ENCODE results near the gene RNF34. TPM values are rescaled to one million over a fixed set of nuclear protein-coding genes. Genes with fewer than 3 reads are reported as not detected.
"Not testable (repeated sequence)": the region's sequence is repeated elsewhere in the genome, so short reads cannot be mapped to it uniquely, and the experiment has no call there.

Gene RNF34, protein sequence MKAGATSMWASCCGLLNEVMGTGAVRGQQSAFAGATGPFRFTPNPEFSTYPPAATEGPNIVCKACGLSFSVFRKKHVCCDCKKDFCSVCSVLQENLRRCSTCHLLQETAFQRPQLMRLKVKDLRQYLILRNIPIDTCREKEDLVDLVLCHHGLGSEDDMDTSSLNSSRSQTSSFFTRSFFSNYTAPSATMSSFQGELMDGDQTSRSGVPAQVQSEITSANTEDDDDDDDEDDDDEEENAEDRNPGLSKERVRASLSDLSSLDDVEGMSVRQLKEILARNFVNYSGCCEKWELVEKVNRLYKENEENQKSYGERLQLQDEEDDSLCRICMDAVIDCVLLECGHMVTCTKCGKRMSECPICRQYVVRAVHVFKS
- total RNA-seq: 83.6 and 114 TPM in 2 replicates

DNA sequence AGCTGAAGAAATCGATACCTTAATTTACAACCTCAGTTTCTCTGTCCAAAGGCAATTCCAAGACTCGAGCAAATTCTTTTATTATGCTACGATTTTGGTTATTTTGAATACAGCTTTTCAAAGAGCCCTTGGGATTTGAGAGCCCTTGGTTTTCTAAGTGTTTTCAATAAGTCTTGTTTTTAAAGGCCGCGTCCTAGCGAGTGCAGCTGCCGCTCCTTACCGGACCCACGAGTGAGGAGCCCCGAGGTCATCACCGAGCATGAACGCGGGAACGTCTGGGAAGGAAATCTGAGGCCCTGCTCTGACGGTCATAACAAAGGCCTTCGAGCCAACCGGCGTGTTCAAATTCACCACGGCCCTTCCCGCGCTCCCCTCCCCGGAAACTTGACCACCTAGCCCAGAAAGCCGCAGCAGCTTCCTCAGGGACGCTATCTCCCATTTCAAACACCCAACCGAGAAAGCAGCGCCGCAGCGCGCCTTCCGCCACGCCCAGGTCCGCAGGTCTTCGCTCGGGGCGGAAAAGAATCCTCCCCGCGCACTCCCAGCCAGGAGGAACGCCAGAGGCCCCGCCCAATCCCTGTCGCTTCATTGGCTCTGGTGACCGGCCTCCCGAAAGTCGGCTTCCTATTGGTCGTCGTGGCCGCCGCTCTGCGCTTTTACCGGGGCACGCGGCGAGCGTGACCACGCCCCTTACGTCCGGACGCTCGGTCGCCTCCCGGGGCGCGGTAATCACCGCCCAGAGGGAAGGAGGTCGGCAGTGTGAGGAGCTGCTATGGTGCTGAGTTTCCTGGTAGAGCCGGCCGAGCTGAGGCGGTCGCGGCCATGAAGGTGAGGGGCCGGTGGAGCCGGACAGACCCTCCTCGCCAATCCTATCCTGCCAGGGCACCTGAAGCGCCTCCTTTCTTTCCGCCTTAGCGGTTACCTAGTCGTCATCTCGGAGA is at the start of gene RNF34:
TSS of gene RNF34 (plus strand) at position 728 of the 941 bp plus-strand sequence. CDS start at position 823, 95 bp downstream.
- peak; percentile 88 to 98 for DNase-seq (ENCODE audit: low read depth in 2 of 2)

DNA sequence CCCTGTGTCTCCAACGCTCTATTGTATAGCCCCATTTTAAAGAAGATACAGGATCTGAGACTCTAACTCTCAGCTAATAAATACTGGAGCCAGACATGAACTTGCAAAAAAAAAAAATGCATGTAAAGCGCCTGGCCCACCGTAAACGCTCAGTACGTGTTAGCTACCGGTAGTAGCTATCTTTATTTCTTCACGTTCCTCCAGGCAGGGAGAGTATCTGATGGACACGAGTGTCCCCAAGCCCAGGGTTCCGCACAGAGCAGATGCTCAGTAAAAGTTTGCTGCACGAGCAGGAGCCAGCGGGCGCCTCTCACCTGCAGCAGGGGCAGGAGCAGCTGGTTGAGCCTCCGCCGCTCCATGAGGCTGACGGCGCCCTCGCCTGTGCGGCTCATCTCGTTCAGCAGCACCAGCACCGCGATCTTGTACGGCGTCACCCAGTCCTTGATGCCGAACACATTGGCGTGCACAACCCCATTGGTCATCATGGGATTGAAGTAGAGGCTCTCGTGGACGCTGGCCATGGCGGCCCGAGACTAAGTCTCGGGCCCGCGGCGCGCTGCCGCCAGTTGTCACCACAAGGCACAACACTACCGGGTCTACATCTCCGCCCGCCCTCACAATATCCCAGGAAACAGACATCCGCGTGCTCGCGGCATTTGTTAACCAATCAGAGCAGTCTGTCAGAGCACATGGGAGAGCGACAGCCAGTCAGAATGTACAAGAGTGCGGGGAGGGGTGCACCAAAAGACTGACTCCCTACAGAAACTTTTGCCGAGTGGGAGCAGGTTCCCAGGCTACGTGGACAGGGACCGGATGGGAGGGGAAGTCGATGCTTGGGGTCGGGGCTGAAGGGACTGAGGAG is 47.9 kb upstream of the RNF34 start, which contains the start of gene ANAPC5:
TSS of gene ANAPC5 (minus strand) at position 592 of the 862 bp plus-strand sequence. CDS start at position 521, 71 bp downstream.
- peak; percentile 98 to 100 for DNase-seq (ENCODE audit: low read depth in 2 of 2)

DNA sequence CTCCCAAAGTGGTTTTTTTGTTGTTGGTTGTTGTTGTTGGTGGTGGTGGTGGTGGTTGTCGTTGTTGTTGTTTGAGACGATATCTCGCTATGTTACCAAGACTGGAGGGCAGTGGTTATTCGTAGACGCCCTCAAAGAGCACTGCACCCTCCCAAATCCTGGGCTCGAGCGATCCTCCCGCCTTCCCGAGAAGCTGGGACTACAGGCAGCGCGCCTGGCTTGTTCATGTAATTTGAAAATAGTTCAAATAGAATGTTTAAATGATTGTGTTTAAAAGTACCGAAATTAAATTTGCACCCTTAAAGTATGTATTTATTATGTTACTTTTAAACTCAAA is 47.3 kb upstream of the RNF34 start:
- DNase-seq (ENCODE audit: low read depth in 2 of 2): no peak

DNA sequence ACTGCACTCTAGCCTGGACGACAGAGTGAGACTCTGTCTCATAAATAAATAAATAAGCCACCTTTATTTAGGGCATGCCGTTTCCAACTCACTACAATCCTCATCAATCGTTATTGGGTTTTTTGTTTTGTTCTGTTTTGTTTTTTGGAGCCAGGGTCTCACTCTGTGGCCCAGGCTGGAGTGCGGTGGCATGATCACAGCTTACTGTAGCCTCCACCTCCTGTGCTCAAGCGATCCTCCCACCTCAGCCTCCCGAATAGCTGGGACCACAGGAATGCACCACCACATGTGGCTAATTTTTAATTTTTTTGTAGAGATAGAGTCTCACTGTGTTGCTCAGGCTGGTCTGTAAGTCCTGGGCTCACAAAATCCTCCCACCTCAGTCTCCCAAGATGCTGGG is 44.1 kb upstream of the RNF34 start:
- no peak for DNase-seq (ENCODE audit: low read depth in 2 of 2)

DNA sequence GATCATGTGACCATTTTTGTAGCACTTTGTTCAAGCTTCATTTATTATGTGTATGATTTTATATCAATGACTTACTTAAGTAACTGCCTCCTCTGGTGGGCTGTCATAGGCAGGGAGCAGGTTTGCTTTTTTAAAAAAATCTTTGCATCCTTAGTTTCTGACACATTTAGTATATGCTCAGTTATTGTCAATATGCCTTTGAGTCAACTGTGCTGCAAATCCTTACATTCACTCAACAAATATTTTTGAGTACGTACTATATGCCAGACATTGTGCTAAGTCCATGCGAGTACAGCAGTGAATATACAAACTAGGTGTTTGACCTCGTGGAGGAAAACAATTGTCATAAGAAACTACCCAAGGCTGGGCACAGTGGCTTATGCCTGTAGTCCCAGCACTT is 43.3 kb upstream of the RNF34 start:
- no peak for DNase-seq (ENCODE audit: low read depth in 2 of 2)

DNA sequence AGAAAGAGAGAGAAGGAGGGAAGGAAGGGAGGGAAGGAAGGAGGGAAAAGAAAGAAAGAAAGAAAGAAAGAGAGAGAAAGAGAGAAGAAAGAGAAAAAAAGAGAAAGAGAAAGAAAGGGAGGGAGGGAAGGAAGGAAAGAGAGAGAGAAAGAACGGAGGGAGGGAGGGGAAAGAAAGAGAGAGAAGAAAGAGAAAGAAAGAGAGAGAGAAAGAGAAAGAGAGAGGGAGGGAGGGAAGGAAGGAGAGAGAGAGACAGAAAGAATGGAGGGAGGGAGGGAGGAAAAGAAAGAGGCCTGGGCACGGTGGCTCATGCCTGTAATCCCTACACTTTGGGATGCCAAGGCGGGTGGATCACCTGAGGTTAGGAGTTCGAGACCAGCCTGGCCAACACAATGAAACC is 42.6 kb upstream of the RNF34 start:
- no peak for DNase-seq (ENCODE audit: low read depth in 2 of 2)

DNA sequence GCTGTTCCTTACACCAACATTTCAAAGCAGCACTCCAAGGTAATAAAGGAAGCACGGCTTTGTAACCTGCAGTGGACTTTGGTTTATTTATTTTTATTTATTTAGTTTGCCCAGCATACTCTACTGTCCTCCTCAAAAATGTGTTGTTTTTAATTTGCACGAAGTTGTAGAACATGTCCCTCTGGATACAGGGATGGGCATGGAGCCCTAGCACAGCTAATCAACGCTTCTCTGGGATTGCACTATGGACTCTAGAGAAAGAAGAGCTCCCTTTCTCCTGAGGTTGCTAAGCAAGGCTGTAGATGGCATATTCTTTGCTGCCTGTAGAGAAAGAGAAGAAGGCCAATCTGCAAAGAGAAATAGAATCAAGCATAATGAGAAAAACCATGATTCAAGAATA is 41.8 kb upstream of the RNF34 start:
- no peak for DNase-seq (ENCODE audit: low read depth in 2 of 2)

DNA sequence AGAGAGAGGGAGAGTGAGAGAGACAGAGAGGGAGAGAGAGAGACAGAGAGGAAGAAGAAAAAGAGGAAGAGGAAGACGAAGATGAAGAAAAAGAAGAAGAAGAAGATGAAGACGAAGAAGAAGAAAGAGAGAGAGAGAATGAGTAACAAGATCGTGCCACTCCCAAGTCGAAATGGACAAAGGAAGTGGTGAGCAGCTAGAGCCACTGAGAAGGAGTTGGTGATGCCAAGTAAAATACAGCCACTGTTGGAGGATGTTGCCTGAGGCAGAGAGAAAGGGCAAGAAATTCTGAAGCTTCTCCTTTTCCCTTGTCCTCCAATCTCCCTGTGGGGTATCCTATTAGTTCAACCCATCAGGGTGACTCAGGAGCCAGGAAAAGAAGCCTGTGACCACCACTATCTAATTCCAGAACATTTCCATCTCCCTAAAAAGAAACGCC is 35.2 kb upstream of the RNF34 start:
- DNase-seq (ENCODE audit: low read depth in 2 of 2): no peak

DNA sequence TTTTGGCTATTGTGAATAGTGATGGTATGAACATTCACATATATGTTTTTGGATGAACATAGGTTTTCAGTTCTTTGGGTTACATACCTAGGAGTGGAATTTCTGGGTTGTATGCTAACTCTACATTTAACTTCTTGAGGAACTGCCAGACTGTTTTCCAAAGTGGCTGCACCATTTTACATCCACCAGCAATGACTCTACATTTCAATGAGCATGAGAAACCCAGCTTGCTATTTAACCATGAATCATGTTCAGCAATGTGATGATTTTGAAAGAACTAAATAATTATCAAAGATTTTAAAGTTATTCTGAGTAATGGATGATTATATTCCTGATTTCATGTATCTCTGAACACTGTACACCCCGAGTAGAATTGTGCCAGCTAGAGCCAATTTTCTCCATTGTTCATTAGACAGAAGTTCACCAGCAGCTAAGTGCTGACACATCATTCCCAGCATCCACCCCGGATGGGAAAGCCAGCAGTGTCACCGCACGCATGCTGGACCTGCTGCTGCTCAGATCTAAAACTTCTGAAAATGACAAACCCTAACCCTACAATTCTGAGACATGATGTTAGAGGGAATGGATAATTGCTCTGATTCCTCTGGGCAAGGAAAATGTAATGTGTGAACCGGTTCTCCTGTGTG is 34.4 kb upstream of the RNF34 start:
- DNase-seq (ENCODE audit: low read depth in 2 of 2): no peak

DNA sequence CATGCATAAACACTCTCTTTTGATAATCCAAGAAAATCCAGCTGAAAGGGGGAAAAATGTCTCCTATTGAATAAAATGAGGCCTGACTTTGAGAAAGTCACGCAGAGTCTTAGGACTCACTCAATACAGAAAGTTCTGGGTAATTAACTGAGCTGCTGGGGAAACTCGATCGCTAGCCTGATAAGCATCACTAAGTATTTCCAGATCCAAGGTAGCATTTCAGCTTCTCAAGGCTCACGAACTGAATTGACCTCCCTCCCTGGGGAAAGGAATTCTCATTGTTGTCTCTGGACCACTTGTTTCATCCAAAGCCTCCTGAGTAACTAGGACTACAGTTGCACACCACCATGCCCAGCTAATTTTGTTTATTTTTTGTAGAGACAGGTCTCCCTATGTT is 33.9 kb upstream of the RNF34 start:
- DNase-seq (ENCODE audit: low read depth in 2 of 2): no peak

DNA sequence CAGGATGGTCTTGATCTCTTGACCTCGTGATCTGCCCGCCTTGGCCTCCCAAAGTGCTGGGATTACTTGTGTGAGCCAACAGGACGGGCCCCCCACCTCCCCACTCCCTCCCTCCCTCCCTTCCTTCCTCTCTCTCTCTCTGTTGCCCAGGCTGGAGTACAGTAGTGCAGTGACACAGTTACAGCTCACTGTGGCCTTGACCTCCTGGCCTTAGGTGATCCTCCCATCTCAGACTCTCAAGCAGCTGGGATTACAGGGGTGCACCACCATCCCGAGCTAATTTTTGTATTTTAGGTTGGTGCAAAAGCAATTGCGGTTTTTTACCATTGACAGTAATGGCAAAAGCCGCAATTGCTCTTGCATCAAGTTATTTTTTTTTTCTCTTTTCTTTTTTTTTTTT is 28.5 kb upstream of the RNF34 start:
- no peak for DNase-seq (ENCODE audit: low read depth in 2 of 2)

DNA sequence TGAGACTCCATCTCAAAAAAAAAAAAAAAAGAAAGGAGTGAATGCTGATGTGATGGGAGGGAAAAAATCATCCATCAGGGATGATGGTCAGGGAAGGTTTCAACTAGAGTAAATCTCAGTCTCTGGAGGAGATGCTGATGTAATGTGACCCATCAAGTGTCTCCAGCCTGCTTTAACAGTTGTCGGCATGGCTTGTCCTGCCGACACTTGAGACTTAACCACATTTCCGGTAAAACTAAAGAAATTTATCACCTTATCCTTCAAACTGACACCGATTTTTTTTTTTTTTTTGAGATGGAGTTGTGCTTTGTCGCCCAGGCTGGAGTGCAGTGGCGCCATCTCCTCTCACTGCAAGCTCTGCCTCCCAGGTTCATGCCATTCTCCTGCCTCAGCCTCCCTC is 26.2 kb upstream of the RNF34 start:
- DNase-seq (ENCODE audit: low read depth in 2 of 2): no peak

DNA sequence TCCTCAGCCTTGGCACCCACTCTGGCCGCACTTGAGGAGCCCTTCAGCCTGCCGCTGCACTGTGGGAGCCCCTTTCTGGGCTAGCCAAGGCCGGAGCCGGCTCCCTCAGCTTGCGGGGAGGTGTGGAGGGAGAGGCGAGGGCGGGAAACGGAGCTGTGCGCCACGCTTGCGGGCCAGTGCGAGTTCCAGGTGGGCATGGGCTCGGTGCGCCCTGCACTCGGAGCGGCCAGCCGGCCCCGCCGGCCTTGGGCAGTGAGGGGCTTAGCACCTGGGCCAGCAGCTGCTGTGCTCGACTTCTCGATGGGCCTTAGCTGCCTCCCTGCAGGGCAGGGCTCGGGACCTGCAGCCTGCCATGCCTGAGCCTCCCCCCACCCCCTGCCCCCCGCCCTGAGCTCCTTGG is 25.6 kb upstream of the RNF34 start:
- not testable (repeated sequence) for DNase-seq (ENCODE audit: low read depth in 2 of 2)

DNA sequence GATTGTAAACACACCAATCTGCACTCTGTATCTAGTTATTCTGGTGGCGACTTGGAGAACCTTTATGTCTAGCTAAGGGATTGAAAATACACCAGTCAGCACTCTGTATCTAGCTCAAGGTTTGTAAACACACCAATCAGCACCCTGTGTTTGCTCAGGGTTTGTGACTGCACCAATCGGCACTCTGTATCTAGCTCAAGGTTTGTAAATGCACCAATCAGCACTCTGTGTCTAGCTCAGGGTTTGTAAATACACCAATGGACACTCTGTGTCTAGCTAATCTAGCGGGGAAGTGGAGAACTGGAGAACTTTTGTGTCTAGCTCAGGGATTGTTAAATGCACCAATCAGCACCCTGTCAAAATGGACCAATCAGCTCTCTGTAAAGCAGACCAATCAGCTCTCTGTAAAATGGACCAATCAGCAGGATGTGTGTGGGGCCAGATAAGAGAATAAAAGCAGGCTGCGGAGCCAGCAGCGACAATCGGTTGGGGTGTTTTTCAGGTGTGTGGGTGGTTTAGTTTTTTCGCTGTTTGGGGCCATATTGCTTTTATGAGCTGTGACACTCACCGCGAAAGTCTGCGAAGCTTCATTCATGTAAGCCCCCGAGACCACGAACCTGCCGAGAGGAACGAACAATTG is 24.9 kb upstream of the RNF34 start:
- DNase-seq (ENCODE audit: low read depth in 2 of 2): not testable (repeated sequence)

DNA sequence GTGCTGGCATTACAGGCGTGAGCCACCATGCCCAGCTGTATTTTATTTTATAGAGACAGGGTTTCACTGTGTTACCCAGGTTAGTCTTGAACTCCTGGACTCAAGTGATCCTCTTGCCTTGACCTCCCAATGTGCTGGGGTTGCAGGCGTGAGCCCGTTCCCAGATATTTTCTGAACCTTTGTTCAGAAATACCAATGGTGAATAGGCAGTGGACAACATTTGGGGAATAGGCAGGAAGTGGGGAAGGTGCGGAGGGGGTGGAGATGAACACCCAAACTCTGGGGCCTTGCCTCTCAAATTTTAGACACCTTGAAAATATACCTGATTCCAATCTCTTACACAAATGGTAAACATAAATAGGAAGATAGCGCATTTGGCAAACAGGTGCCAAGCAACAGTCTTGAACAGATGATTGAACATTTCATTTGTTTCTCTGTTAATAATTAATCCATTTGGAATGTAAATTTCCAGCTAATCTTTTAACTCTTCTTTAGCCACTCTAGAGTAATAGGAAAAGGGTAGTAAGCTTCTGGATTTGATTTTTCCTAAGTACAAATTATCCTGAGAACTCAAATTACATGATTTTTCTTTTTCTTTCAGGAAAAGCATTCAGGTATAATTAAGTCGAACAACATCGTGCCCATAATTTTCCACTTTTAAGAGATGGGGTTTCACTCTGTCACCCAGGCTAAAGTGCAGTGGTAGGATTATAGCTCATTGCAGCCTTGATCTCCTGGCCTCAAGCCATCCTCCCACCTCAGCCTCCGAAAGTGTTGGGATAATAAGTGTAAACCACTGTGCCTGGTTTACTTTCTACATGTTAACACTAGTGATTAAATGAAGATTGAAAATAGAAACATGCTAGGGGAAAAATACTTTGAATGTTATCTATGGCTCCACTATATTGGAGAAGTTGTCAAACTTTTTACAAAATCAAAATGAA is 22.9 kb upstream of the RNF34 start:
- DNase-seq (ENCODE audit: low read depth in 2 of 2): no peak

DNA sequence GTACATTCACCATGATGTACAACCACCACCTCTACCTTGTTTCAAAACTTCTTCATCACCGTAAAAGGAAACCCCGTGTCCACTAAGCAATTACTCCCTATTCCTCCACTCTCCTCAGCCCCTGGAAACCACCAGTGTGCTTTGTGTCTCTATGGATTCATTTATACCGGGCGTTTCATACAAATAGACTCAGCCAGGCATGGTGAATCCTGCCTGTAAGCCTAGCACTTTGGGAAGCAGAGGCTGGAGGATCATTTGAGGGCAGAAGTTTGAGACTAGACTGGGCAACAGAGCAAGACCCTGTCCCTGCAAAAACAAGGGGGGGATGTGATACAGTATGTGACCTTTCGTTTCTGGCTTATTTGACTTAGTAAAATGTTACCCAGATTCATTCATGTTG is 21.2 kb upstream of the RNF34 start:
- DNase-seq (ENCODE audit: low read depth in 2 of 2): no peak

DNA sequence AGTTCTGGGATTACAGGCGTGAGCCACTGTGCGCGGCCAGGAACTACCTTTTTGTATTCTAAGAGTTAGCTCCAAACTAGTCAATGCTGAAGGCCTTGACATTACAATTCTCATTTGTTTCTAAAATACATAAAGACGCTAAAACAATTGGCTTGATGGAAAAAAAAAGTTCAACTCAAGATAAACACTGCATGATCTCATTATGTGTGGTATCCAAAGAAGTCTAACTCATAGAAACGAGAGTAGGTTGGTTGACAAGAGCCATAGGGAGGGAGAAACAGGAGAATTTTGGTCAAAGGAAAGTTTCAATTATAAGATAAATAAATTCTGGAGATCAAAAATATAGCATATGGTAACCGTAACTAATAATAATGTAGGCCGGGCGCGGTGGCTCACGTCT is 20.0 kb upstream of the RNF34 start:
- DNase-seq (ENCODE audit: low read depth in 2 of 2): no peak

DNA sequence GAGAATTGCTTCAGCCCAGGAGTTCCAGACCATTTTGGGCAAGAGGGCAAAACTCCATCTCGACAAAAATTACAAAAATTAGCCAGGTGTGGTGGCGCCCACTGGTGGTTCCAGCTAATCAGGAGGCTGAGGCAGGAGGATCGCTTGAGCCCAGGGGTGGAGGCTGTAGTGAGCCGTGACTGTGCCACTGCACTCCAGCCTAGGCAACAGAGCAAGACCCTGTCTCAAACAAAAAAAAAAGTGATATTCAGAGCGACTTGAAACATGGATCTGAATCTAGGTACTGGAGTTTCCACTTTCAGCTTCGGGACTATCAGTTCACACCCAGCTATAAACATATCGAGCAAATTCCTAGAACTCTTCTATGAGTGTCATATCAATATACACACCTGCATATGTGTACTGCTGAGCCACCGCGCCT is 16.3 kb upstream of the RNF34 start:
- no peak for DNase-seq (ENCODE audit: low read depth in 2 of 2)

DNA sequence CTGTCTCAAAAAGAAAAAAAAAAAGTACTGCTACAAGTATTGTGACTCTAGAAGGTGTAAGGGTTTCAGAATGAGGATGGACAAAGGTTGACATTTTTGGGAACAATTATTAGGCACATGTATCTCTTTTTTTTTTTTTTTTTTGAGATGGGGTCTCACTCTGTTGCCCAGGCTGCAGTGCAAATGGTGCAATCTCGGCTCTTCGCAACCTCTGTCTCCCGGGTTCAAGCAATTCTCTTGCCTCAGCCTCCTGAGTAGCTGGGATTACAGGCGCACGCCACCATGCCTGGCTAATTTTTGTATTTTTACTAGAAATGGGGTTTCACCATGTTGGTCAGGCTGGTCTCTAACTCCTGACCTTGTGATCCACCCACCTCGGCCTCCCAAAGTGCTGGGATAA is 15.0 kb upstream of the RNF34 start:
- DNase-seq (ENCODE audit: low read depth in 2 of 2): not testable (repeated sequence)
